ENCODE results near the gene SLC5A11. TPM values are rescaled to one million over a fixed set of nuclear protein-coding genes. Genes with fewer than 3 reads are reported as not detected.
"Not testable (repeated sequence)": the region's sequence is repeated elsewhere in the genome, so short reads cannot be mapped to it uniquely, and the experiment has no call there.

SLC5A11 gene
- polyA plus RNA-seq, 4 donors, result 3.0 to 6.5 (median 5.5) TPM

DNA sequence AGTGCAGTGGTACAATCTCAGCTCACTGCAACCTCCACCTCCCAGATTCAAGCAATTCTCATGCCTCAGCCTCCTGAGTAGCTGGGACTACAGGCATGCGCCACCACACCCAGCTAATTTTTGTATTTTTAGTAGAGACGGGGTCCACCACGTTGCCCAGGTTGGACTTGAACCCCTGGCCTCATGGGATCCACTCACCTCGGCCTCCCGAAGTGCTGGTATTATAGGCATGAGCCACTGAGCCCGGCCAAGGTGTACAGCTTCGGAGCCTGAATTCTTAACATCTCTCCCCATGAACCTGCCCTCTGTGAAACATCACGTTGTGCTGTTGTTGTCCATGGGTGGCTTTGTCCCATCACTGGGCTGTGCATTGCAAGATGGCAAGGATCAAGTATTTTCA, 11.1 kb downstream of the SLC5A11 start:
- DNase-seq (ENCODE audit: low read depth in 4 of 4, low spot score in 3 of 4), result not testable (repeated sequence)

DNA sequence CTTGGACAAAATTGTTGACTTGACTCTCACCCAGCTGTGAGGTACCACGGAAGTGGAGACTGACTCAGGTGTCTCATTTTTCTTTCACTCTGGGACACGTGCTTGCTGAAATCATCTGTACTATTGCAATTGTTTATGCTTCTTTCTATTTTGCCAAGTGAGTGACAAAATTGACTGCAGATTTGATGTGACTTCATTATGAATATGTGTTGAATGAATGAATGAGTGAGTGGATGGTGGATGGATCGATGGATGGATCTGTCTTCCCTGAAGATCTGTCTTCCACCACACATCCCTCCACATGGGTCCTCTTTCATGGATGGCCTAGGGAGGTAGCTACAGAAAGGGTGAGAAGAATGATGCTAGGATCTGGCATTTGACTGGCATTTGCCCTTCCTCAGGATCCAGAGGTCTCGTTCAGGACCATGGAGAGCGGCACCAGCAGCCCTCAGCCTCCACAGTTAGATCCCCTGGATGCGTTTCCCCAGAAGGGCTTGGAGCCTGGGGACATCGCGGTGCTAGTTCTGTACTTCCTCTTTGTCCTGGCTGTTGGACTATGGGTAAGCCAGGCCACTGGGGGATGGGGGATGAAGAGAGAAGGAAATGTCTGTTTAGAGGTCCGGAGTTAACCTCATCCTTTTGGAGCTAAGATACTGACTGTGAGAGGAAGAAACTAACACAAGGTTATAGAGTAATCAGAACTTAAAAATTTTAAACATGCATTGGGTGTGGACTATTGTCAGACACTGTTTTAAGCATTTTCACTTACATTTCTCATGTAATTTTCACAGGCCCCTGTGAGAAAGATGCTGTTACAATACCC, 12.7 kb downstream of the SLC5A11 start:
- peak in 3 of 4 donors; percentile 46 to 54 (median 50) for DNase-seq (ENCODE audit: low read depth in 4 of 4, low spot score in 3 of 4)

DNA sequence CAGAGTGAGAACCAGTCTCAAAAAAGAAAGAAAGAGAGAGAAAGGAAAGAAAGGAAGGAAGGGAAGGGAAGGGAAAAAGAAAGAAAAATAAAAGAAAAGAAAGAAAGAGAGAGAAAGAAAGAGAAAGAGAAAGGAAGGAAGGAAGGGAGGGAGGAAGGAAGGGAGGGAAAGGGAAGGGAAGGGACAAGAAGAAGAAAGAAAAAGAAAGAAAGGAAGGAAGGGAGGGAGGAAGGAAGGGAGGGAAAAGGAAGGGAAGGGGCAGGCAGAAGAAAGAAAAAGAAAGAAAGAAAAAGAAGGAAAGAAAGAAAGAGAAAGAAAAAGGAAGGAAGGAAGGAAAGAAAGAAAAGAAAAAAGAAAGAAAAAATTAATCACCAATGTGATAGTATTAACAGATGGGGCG, 15.7 kb downstream of the SLC5A11 start:
- no peak for DNase-seq (ENCODE audit: low read depth in 4 of 4, low spot score in 3 of 4)

DNA sequence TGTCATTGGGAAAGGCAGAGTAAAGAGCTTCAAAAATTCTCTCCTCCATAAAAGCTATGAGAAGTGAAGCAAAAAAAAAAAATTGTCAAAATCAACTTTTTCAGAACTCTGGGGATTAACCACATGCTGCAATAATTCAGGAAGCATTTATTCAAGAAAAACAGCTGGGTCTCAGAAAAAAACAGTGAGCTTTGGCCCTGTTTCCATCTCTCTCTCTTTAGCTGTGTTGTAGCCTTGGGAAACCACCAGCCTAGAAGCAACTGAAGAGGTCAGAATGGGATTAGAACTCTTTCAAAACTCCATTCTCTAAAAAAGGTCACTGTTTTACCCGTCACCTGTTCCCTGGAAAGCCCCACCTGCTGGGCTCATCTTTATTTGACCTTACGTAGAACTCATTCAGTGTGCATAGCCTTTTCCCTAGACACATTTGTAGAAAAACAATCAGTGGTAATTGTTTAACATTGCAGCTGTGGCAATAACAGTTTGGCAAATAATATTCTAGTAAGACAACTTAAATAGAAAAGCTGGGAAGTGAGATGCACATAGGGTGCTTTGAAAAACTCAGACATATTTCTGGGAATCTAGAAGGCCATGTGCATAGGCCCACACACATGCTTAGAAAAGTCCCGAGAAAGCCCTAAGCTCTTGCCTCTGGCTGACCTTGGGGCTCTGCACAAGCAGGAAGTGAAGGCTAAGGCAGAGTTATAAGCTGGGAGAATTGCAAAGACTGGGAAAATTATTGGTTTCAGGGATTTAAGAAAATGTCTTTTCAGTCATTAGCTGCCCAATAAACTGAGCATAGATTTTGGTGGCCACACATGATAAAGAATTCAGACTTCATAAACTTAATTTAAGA, 18.0 kb downstream of the SLC5A11 start:
- DNase-seq (ENCODE audit: low read depth in 4 of 4, low spot score in 3 of 4), result no peak

DNA sequence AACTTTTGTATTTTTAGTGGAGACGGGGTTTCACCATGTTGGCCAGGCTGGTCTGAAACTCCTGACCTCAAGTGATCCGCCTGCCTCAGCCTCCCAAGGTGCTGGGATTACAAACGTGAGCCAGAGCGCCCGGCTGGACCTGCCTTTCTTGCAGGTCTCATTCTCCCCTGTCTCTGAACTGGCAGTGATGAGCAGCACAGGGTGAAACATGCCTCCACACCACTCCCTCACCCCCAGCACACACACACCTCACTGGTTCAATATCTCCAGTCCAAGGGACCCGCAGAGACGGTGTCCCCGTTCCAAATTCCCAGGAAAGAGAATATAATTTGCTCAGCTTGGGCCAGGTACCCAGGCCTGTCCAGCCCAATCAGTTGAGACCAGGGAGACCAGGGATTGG, 23.3 kb downstream of the SLC5A11 start:
- DNase-seq (ENCODE audit: low read depth in 4 of 4, low spot score in 3 of 4), result no peak

DNA sequence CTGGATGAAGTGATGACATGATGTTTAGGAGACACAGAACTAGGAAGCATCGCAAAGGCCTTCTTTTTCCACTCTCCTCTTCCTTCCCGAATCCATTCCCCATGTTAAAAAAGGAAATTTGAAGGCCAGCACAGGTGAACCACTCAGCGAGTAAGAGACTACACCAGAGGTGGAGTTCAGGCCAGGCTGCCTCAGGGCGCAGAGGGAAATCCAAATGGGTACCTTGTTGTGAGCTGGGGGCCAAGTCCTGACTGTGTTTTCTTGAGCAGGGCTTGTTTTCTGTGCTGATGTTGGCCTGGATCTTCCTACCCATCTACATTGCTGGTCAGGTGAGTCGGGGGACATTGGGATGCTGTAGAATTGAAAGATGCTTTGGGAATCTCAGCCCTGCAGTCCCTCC, 26.1 kb downstream of the SLC5A11 start:
- no peak for DNase-seq (ENCODE audit: low read depth in 4 of 4, low spot score in 3 of 4)

DNA sequence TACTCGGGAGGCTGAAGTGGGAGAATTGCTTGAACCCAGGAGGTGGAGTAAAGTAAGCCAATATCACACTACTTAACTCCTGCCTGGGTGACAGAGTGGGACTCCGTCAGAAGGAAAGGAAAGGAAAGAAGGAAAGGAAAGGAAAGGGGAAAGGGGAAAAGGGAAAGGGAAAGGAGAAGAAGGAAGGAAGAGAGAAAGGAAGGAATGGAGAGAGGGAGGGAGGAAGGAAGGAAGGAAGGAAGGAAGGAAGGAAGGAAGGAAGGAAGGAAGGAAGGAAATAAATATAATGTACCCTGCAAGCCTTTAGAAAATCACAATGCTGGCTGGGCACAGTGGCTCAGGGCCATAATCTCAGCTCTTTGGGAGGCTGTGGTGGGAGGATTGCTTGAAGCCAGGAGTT, 27.3 kb downstream of the SLC5A11 start:
- DNase-seq (ENCODE audit: low read depth in 4 of 4, low spot score in 3 of 4), result no peak

DNA sequence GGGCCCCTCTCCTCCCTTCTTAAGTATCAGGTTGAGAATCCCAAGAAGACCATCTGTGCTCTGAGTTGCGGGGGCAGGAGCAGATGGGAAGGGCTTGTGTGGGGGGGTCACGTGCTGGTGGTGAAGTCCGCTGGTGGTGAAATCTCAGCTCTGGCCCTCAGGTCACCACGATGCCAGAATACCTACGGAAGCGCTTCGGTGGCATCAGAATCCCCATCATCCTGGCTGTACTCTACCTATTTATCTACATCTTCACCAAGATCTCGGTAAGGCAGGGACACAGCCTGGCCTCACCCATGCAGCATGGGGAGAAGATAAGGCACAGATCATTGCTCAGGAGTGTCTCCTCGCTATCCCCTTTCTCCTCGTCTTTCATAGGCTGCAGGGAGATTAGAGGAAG, 29.7 kb downstream of the SLC5A11 start:
- DNase-seq (ENCODE audit: low read depth in 4 of 4, low spot score in 3 of 4), result no peak

DNA sequence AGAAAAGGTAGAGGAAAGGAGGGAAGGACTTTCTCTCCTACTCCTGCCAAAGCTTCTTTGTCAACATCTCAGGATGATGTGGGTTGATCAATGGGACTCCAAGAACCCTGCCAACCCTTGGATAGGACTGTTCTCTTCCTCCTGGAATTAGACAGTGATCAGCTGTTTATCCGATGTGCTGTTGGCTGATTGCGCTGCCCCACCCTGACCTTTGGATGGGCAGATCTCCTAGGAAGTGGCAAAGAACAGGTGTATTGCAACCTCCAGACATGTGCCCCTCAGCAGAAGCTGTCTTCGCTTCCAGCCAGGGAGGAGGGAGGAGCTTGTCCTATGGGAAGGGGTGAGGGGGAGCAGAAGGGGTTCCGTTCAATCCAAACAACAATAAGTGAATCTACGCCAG, 30.5 kb downstream of the SLC5A11 start:
- no peak for DNase-seq (ENCODE audit: low read depth in 4 of 4, low spot score in 3 of 4)

DNA sequence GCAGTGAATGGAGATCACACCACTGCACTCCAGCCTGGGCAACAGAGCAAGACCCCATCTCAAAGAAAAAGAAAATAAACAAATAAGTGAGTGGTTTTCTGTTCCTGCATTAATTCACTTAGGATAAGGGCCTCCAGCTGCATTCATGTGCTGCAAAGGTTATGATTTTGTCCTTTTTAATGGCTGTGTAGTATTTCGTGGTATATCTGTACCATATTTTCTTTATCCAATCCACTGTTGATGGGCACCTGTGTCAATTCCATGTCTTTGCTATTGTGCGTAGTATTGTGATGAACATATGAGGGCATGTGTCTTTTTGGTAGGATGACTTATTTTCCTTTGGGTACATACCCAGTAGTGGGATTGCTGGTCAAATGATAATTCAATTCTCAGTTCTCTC, 33.9 kb downstream of the SLC5A11 start:
- DNase-seq (ENCODE audit: low read depth in 4 of 4, low spot score in 3 of 4), result no peak

DNA sequence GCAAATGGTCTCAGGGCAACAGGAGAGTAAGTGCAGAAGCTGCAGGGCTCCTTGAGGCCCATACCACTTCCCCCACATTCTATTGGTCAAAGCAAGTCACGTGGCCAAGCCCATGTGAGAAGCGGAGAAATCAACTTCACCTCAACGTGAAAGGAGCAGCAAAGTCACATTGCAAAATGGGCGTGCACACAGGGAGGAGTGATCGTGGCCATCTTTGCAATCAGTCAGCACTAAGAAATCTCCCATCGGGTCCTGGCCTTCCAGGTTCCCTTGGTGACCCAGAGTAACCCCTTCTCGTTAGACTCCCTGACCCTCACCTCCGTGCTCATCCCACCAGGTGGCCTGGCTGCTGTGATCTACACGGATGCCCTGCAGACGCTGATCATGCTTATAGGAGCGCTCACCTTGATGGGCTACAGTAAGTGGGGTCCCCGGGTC, 38.0 kb downstream of the SLC5A11 start:
- no peak for DNase-seq (ENCODE audit: low read depth in 4 of 4, low spot score in 3 of 4)

DNA sequence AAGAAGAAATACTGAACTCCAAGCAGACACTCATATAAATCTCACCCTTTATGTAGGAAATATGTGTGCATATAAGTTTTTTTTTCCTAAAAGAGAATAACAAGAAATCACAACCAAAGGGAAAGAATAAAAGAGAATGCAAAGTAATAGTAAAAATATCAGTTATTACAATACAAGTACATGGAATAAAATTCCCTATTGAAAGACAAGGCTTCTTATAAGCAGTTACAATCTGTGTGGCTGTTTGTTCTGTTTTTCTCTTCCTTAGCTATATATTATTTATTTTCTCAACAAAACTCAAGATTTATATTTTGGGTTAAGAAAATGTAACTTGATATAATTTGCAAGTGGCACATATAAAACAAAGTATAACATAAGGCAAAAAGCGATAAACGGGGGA, 41.7 kb downstream of the SLC5A11 start:
- DNase-seq (ENCODE audit: low read depth in 4 of 4, low spot score in 3 of 4), result no peak

DNA sequence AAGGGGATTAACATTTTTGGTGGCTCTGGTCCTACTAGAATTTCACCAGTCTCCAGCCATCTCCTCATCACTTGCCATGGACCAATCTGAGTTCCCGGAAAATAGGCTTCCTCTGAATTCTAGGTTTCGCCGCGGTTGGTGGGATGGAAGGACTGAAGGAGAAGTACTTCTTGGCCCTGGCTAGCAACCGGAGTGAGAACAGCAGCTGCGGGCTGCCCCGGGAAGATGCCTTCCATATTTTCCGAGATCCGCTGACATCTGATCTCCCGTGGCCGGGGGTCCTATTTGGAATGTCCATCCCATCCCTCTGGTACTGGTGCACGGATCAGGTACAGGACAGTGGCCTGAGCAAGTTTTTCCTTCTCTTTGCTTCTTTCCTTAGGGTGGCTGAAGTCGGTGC, 45.0 kb downstream of the SLC5A11 start:
- no peak for DNase-seq (ENCODE audit: low read depth in 4 of 4, low spot score in 3 of 4)

DNA sequence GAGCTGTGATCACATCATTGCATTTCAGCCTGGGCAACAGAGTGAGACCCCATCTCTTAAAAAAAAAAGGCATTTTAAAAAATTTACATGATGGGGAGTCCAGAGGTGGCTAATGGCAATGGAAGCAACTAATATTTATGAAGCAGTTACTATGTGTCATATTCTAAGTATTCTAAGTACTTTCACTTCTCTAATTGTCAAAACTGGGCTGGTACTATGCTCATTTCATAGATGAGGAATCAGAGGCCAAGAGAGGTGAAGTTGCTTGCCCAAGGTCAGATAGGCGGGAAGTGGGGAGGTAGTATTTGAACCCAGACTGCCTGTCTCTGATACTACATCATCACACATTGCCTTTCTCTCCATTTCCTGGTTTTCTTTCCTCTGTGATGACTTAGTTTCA, 50.7 kb downstream of the SLC5A11 start:
- no peak for DNase-seq (ENCODE audit: low read depth in 4 of 4, low spot score in 3 of 4)

DNA sequence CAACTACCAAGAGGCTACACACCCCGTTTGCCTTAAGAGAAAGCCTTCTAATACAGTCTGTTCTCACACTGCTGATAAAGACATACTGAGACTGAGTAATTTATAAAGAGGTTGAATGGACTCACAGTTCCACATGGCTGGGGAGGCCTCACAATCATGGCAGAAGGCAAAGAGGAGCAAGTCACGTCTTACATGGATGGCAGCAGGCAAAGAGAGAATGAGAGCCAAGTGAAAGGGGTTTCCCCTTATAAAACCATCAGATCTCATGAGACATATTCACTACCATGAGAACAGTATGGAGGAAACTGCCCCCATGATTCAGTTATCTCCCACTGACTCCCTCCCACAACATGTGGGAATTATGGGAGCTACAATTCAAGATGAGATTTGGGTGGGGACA, 51.8 kb downstream of the SLC5A11 start:
- not testable (repeated sequence) for DNase-seq (ENCODE audit: low read depth in 4 of 4, low spot score in 3 of 4)

DNA sequence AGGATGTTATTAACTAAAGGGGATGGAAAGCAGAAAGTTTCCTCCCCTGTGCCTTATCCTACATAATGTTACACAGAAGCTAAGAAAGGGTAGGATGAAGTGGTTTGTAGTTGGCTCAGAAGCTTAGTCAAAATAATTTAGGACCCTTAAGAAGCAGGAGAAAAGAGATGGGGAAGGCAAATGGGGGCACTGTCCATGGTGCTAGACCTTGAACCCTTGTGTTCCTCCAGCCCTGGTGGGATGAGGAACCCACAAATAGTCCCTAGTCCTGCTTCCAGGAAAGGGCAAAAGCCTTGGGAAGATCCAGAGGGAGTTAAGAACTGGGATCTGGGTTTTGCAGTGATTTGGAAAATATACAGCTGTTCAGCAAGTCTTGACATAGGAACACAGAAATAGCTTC, 54.5 kb downstream of the SLC5A11 start:
- DNase-seq (ENCODE audit: low read depth in 4 of 4, low spot score in 3 of 4), result no peak

DNA sequence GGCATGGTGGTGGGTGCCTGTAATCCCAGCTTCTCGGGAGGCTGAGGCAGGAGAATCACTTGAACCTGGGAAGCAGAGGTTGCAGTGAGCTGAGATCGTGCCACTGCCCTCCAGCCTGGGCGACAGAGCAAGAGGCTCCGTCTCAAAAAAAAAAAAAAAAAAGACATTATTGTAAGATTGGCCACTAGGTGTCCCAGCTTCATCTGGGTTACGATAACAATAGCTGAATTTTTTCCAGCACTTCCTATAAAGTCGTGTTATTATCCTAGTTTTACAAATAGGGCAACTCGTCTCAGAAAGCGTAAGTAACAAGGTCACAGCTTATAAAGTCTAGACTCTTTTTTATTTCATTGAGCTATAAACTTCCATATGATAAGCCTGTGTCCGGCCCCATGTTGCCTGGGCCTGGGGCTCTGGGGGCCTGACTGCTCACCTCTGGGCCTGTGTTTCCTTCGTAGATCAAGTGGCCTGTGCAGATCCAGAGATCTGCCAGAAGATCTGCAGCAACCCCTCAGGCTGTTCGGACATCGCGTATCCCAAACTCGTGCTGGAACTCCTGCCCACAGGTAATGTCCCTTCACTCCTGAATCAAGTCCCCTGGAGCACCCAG, 60.5 kb downstream of the SLC5A11 start:
- no peak for DNase-seq (ENCODE audit: low read depth in 4 of 4, low spot score in 3 of 4)

DNA sequence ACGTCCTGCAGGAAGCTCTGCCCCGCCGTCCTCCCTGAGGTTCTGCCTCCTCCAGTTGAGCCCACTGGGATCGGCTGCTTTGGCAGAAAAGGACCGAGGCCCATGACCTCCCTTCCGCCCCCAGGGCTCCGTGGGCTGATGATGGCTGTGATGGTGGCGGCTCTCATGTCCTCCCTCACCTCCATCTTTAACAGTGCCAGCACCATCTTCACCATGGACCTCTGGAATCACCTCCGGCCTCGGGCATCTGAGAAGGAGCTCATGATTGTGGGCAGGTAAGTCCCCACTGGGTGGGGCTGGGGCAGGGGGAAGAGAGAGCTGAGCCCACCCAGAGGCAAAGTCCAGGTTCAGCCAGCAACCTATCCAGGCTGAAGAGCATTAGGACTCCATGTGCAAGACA, 61.1 kb downstream of the SLC5A11 start:
- DNase-seq (ENCODE audit: low read depth in 4 of 4, low spot score in 3 of 4), result no peak

DNA sequence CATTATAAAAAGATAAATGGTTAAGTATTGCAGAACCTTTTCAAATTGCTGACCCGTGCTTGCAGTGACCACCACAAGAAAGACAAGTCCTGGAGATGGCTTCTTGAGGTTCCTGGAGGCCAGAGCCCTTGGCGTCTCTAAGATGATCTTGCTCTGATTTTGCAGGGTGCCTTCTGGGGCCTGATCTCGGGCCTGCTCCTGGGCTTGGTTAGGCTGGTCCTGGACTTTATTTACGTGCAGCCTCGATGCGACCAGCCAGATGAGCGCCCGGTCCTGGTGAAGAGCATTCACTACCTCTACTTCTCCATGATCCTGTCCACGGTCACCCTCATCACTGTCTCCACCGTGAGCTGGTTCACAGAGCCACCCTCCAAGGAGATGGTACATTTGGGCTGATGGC, 63.0 kb downstream of the SLC5A11 start:
- DNase-seq (ENCODE audit: low read depth in 4 of 4, low spot score in 3 of 4), result no peak

DNA sequence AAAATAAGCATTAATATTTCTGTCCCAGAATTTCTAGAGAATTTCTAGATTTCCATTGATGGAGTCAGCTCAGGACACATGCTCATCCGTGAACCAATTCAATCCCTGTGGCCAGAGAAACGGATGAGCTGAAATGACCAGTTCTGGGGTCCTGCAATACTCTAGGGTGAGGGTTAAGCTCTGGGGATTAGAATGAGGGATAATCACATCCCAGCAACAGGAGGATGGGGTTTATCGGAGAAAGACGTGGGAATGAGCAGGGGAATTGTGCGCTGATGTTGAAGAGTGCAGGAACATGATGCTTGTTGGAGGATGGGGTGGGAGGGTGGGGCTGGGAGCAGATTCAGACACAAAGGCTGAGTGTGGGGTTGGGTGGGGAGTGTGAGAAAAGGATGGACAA, 64.1 kb downstream of the SLC5A11 start:
- DNase-seq (ENCODE audit: low read depth in 4 of 4, low spot score in 3 of 4), result no peak

DNA sequence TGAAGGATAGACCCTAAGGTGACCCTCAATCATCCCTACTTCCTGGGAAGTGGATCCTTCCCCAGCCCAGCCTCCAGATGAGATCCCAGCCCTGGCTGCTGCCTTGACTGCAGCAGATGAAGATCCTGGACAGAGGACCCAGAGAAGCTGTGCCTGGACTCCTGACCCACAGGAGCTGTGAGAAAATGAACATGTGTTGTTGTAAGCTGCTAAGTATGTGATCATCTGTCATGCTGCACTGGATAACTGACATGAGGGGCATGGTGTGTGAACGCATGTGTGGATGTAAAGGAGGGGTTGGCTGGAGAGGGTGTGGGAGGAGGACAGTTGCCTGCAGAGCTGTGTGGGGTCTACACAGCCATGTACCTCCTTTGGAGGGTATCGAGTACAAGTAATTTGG, 69.3 kb downstream of the SLC5A11 start:
- no peak for DNase-seq (ENCODE audit: low read depth in 4 of 4, low spot score in 3 of 4)

Data from right renal pelvis (tissue), 4 donors.